ENCODE results near the gene INHBE.
A peak's percentile ranks its signal among the peaks of the same experiment; 100 is the strongest.
"Not testable (repeated sequence)": the region's sequence is repeated elsewhere in the genome, so short reads cannot be mapped to it uniquely, and the experiment has no call there.

Gene INHBE, protein sequence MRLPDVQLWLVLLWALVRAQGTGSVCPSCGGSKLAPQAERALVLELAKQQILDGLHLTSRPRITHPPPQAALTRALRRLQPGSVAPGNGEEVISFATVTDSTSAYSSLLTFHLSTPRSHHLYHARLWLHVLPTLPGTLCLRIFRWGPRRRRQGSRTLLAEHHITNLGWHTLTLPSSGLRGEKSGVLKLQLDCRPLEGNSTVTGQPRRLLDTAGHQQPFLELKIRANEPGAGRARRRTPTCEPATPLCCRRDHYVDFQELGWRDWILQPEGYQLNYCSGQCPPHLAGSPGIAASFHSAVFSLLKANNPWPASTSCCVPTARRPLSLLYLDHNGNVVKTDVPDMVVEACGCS

DNA sequence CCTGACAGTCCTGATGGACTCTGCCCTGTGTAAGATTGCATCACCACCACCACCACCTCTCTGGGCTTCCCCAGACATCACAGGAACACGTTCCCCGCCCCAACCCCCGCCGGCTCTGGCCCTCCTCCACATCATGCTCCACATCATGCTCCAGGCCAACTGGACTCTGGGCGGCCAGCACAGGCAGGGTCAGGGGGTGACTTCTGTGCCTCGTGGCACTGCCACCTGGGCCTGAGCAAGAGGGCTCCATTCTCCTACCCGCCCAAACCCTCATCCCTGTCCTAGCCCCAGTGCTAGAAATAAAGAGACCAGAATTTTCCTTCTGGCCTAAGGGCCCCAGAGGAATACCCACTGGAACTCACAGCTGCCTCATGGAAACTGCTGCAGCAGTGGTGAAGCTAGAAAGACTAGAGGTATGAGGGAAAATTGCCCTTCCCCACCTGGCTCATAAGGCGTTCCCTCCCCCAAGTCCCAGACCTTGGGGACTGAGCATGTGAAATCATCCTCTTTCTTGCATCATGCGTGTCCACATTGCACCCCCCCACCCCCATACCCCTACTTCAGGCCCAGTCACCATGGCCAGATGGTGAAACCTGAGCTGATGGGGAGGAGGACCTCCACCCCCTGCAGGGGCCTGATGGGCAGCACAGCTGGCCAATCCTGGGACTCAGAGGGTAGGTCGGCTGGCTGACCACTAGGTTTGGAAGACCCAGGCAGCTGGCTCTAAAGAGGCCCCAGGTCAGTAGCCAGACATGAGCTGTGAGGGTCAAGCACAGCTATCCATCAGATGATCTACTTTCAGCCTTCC is at the start of gene INHBE:
Gene INHBE (plus strand): TSS at position 742 of the 808 bp plus-strand sequence. CDS start 230 bp downstream, outside the sequence.
- DNase-seq = no peak
- CTCF ChIA-PET = interaction anchor here (0.6 to 7.1 kb wide), 21 partner anchors 9 to 965 kb away, joined by 3 to 90 read pairs (median 5); partner anchors contain the start of gene INHBC
- no peaks in the 10 kb centered on the region for H3K9me3 Mint-ChIP-seq
- peaks cover 32% of the 10 kb centered on the region for H3K4me1 Mint-ChIP-seq
- no peak within 1 kb of the TSS for H3K4me3 Mint-ChIP-seq
- H3K27ac Mint-ChIP-seq = peak within 1 kb of the TSS; percentile 38
- peaks cover 60% of the 10 kb centered on the region for H3K27me3 Mint-ChIP-seq
- no peaks in the 10 kb centered on the region for H3K36me3 Mint-ChIP-seq

DNA sequence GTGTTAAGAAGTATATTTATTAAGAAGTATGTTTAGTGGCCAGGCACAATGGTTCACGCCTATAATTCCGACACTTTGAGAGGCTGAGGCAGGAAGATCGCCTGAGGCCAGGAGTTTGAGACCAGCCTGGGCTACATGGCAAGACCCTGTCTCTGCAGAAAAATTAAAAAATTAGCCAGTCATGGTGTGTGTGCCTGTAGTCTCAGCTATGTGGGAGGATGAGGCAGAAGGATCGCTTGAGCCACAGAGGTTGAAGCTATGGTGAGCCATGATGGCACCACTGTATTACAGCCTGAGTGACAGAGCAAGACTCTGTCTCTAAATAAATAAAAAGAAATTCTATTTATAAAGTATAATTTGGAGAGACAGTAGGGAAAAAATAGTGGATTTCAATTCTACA is 44.6 kb upstream of the INHBE start:
- DNase-seq = no peak
- Mint-ChIP-seq H3K36me3 (peaks cover 8% of the 10 kb centered on the region), H3K27me3 (no peaks in the 10 kb centered on the region), H3K4me1 (peaks cover 2% of the 10 kb centered on the region), H3K4me3 (no peak overlapping the region), H3K9me3 (no peaks in the 10 kb centered on the region), H3K27ac (no peak overlapping the region)
- CTCF ChIA-PET = interaction anchor here (1.1 to 1.7 kb wide), 2 partner anchors 45 to 103 kb away, joined by 3 to 4 read pairs; no protein-coding TSS in a partner anchor

DNA sequence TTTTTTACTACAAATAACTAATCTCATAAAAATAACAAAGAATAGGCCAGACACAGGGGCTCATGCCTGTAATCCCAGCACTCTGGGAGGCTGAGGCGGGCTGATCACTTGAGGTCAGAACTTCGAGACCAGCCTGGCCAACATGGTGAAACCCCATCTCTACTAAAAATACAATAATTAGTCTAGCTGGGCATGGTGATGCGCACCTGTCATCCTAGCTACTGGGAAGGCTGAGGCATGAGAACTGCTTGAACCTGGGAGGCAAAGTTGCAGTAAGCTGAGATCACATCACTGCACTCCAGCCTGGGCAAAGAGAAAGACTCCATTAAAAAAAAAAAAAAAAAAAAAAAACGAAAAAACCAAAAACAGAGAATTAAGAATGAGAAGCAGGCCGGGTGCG is 40.9 kb upstream of the INHBE start:
- not testable (repeated sequence) for H3K4me1 Mint-ChIP-seq, H3K9me3 Mint-ChIP-seq
- CTCF ChIA-PET = interaction anchor here (0.7 to 1.1 kb wide), 2 partner anchors 16 to 45 kb away, joined by 3 read pairs; no protein-coding TSS in a partner anchor

DNA sequence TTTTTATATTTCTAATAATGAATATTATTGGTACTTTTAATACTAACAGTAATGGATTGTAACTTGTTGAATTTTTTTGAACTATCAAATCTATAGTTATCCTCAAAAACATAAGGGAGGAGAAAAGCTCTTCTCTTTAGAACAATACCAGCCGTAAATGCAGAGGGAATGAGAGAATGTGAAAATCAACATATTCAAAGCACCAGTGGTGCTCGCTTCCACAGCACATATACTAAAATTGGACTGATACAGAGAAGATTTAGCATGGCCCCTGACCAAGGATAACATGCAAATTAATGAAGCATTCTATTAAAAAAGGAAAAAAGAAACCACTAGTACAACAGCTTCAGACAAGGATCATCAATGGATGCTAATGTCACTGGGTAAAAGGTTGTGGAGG is 40.0 kb upstream of the INHBE start:
- Mint-ChIP-seq H3K9me3 (no peaks in the 10 kb centered on the region), H3K27ac (no peak overlapping the region)
- CTCF ChIA-PET = interaction anchor here (1.1 kb wide), 1 partner anchor 15 kb away, joined by 3 read pairs; no protein-coding TSS in a partner anchor

More for the DNA sequence above, 40.9 kb upstream of the INHBE start:
- not testable (repeated sequence) for H3K27me3 Mint-ChIP-seq, H3K4me3 Mint-ChIP-seq, H3K36me3 Mint-ChIP-seq, H3K27ac Mint-ChIP-seq, DNase-seq

DNA sequence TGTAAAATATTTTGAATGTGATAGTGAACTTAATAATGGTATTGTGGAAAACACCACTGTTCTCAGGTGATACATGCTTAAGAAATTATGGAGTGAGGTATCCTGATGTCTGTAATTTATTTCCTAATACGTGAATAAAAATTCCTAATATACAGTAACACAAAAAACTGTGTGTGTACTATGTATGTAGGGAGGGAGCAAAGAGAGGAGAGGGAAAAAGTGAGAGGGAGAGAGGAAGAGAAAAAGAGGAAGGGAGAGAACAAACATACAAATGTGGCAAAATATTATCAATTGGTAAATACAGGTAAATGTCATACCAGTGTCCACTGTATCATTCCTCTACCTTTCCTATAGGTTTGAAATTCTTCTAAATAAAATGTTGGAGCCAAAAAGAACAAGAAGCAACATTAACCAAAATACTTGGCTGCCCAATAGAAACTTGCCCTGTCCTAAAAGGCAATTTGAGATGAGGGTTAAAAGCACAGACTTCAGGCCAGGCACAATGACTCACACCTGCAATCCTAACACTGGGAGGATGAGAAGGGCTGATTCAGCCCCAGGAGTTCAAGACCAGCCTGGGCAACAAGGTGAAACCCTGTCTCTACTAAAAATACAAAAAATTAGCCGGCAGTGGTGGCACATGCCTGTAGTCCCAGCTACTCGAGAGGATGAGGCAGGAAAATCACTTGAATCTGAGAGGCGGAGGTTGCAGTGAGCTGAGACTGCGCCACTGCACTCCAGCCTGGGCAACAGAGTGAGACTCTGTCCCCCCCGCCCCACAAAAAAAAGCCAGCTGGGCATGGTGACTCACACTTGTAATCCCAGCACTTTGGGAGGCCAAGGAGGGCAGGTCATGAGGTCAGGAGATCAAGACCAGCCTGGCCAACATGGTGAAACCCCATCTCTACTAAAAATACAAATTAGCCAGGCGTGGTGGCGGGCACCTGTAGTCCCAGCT is 38.8 kb upstream of the INHBE start:
- Mint-ChIP-seq H3K27me3 (no peaks in the 10 kb centered on the region), H3K4me3 (no peak overlapping the region), H3K27ac (no peak overlapping the region), H3K4me1 (no peaks in the 10 kb centered on the region), H3K36me3 (peaks cover 11% of the 10 kb centered on the region), H3K9me3 (no peaks in the 10 kb centered on the region)
- CTCF ChIA-PET = interaction anchor here (0.9 kb wide), 1 partner anchor 108 kb away, joined by 3 read pairs; no protein-coding TSS in a partner anchor
- no peak for DNase-seq

More for the DNA sequence above, 40.0 kb upstream of the INHBE start:
- Mint-ChIP-seq H3K4me3 (no peak overlapping the region), H3K27me3 (no peaks in the 10 kb centered on the region), H3K4me1 (no peaks in the 10 kb centered on the region), H3K36me3 (peaks cover 8% of the 10 kb centered on the region)
- no peak for DNase-seq

DNA sequence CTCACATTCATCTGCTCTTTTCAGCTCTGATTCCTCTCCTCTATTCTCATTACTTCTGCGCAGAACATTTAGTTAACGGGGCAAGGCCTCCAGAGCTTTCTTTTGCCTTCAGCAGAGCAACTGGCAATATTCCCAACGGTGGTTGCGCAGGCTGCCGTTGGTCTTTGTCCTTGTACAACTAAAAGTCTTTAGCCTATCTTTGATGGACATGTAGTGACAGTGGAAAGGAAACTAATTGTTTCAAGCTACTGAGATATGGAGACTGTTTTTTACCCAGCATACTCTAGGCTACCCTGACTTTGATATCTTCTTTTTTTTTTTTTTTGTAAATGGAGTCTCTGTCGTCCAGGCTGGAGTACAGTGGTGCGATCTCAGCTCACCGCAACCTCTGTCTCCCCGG is 36.9 kb upstream of the INHBE start:
- DNase-seq = no peak
- peaks cover 19% of the 10 kb centered on the region for H3K36me3 Mint-ChIP-seq
- CTCF ChIA-PET = interaction anchor here (0.7 kb wide), 1 partner anchor 96 kb away, joined by 3 read pairs; no protein-coding TSS in a partner anchor
- H3K9me3 Mint-ChIP-seq = no peaks in the 10 kb centered on the region
- no peak overlapping the region for H3K4me3 Mint-ChIP-seq
- no peaks in the 10 kb centered on the region for H3K27me3 Mint-ChIP-seq
- H3K4me1 Mint-ChIP-seq = no peaks in the 10 kb centered on the region
- H3K27ac Mint-ChIP-seq = no peak overlapping the region

DNA sequence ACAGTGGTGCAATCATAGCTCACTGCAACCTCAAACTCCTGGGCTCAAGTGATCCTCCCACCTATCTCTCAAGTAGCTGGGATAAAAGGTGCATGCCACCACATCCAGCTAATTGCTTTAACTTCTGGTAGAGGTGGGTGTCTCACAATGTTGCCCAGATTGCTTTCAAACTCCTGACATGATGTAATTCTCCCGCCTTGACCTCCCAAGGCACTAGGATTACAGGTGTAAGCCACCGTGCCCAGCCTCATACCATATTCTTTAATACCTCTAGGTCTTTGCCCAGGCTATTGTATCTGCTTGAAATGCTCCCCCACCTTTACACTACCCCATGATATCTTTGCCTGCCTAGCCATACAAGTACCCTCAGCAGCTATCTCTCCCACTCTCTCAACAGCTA is 35.6 kb upstream of the INHBE start:
- Mint-ChIP-seq H3K36me3 (peaks cover 21% of the 10 kb centered on the region), H3K9me3 (no peaks in the 10 kb centered on the region), H3K4me1 (no peaks in the 10 kb centered on the region), H3K27ac (no peak overlapping the region), H3K4me3 (no peak overlapping the region), H3K27me3 (no peaks in the 10 kb centered on the region)
- CTCF ChIA-PET = no interaction called here
- DNase-seq = no peak

DNA sequence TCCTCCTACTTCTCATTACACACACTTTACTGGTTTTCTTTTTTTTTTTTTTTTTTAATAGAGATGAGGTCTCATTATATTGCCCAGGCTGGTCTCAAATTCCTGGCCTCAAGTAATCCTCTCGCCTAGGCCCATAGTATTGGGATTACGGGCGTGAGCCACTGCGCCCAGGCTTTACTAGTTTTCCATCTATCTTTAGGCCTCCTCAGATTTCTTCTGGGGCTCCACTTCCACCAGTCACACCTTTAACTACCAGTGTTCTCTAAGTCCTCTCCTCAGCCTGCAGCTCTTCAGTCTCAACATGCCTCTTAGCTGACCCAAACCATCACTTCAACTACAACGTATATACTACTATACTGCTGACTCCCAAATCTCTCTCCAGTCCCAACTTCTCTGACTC is 34.6 kb upstream of the INHBE start:
- no peak overlapping the region for H3K27ac Mint-ChIP-seq
- CTCF ChIA-PET = interaction anchor here (0.6 kb wide), 1 partner anchor 41 kb away, joined by 3 read pairs; no protein-coding TSS in a partner anchor
- no peaks in the 10 kb centered on the region for H3K27me3 Mint-ChIP-seq
- H3K4me3 Mint-ChIP-seq = no peak overlapping the region
- no peaks in the 10 kb centered on the region for H3K4me1 Mint-ChIP-seq
- DNase-seq = no peak
- H3K36me3 Mint-ChIP-seq = peaks cover 26% of the 10 kb centered on the region
- no peaks in the 10 kb centered on the region for H3K9me3 Mint-ChIP-seq

DNA sequence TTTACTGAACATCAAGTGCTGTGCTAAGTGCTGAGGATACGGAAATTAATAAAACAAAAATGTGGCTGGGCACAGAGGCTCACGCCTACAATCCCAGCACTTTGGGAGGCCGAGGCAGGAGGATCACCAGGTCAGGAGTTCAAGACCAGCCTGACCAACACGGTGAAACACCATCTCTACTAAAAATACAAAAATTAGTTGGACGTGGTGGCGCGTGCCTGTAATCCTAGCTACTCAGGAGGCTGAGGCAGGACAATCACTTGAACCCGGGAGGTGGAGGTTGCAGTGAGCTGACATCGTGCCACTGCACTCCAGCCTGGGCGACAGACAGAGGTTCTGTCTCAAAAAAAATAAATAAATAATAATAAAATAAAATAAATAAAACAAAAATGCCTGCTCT is 28.2 kb upstream of the INHBE start:
- Mint-ChIP-seq H3K4me1 (peaks cover 40% of the 10 kb centered on the region), H3K36me3 (peaks cover 27% of the 10 kb centered on the region)
- H3K27ac Mint-ChIP-seq, DNase-seq, CTCF ChIA-PET, H3K27me3 Mint-ChIP-seq, H3K9me3 Mint-ChIP-seq, H3K4me3 Mint-ChIP-seq: not testable (repeated sequence)

DNA sequence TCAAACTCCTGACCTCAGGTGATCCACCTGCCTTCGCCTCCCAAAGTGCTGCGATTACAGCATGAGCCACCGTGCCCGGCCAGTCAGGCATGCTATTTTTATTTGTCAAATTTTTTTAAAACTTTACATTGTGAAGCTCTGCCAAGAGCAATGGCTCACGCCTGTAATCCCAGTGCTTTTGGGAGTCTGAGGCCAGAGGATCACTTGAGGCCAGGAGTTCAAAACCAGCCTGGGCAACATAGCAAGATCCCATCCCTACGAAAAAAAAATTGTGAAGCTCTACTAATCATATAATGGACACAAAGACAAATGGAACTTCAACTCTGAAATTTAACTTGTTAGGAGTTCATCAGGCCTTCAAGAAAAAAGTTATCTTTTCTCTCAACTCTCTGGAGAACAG is 26.1 kb upstream of the INHBE start:
- CTCF ChIA-PET = interaction anchor here (1.4 kb wide), 1 partner anchor 50 kb away, joined by 3 read pairs; no protein-coding TSS in a partner anchor
- H3K36me3 Mint-ChIP-seq = peaks cover 17% of the 10 kb centered on the region
- H3K9me3 Mint-ChIP-seq = no peaks in the 10 kb centered on the region
- H3K27ac Mint-ChIP-seq = peak overlapping the region; percentile 82
- no peaks in the 10 kb centered on the region for H3K27me3 Mint-ChIP-seq
- peaks cover 43% of the 10 kb centered on the region for H3K4me1 Mint-ChIP-seq
- DNase-seq = no peak
- H3K4me3 Mint-ChIP-seq = peak overlapping the region; percentile 89

DNA sequence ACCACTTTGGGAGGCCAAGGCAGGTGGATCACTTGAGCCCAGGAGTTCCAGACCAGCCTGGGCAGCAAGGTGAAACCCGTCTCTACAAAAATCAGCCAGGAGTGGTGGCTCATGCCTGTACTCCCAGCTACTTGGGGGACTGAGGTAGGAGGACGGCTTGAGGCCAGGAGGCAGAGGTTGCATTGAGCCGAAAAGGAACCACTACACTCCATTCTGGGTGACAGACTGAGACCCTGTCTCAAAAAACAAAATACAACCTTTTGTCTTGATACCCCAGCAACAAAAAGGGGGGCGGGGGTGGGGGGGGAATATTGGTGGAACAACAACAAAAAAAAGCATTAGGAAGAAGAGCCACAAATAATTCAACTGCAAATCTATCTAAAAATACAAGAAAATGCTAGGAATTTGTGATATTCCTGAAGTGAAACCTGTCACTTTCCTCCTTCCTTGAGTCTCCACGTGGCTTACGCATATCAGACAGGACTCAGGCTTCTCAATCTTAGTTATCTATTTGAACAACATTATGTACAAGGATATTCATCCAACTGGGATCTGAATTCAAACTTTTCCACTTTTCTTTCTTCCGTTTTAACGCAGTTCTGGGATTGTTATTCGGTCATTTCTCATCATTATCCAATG is 25.5 kb upstream of the INHBE start:
- H3K9me3 Mint-ChIP-seq = no peaks in the 10 kb centered on the region
- peaks cover 14% of the 10 kb centered on the region for H3K36me3 Mint-ChIP-seq
- peak overlapping the region; percentile 89 for H3K4me3 Mint-ChIP-seq
- peak overlapping the region; percentile 98 for H3K27ac Mint-ChIP-seq
- no peak for DNase-seq
- peaks cover 43% of the 10 kb centered on the region for H3K4me1 Mint-ChIP-seq
- CTCF ChIA-PET = interaction anchor here (0.7 to 1.4 kb wide), 8 partner anchors 15 to 200 kb away, joined by 3 to 4 read pairs (median 3); partner anchors contain the start of genes GLI1 and SHMT2
- H3K27me3 Mint-ChIP-seq = no peaks in the 10 kb centered on the region

DNA sequence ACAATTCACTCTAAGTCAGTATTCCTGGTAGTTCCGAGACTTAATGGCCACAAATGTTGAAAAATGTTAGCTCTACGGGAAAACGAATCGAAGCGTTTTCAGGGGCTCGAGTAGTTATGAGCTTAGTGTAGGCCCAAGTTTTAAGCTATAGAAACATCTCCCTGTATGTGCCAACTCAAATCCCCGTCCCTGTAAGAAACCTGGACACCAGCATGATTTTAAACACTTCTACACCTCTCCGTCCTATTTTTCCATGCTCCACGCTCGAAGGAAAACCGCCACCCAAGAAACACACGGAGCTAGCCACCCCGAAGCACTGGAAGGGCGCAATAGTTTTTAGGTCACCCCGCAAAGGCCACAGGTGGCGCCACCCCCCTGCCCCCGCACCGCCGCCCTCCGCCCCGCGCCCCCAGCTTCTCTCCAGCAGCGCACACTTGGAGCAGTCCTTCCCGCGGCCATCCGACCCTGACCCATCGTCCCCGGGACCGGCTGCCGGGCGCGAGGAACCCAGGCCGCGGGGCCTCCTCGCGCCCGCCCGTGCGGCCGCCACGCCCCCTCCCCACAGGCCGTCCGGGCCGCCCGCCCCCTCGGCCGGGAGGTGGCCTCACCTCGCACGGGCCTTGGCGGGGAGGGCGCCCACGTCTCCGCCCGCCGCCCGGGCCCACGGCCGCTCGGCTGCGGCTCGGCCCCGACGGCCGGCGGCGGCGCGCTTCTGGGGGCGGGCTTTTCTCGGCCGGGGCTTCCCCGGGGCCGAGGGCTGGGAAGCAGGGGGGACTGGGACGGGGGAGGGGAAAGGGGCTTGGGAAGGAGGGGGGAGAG is 24.8 kb upstream of the INHBE start:
- Mint-ChIP-seq H3K27ac (peak overlapping the region; percentile 98), H3K27me3 (peaks cover 3% of the 10 kb centered on the region), H3K4me3 (peak overlapping the region; percentile 89), H3K9me3 (no peaks in the 10 kb centered on the region), H3K4me1 (peaks cover 45% of the 10 kb centered on the region), H3K36me3 (peaks cover 11% of the 10 kb centered on the region)
- CTCF ChIA-PET = interaction anchor here (0.7 to 1.4 kb wide), 8 partner anchors 14 to 201 kb away, joined by 3 to 4 read pairs (median 3); partner anchors contain the start of genes GLI1 and SHMT2
- peak; percentile 65 for DNase-seq
